HG03432 (cell line): Measurements from ENCODE around the gene PPP5C.
"Not testable (repeated sequence)": the region's sequence is repeated elsewhere in the genome, so short reads cannot be mapped to it uniquely, and the experiment has no call there.

Experiments used
- ATAC-seq: cut with Tn5 transposase; IDR thresholded peaks from one replicate; pipeline ENCODE4 v1.9.1; 2021; ENCODE audit warnings: mild to moderate bottlenecking, moderate library complexity; ENCODE audit not compliant: unreplicated experiment

Gene PPP5C

GRCh38 chr19:46406976-46407375, 60.1 kb downstream of the PPP5C start:
- ATAC-seq = no peak

GRCh38 chr19:46407856-46408663, 61.2 kb downstream of the PPP5C start:
- no peak for ATAC-seq

GRCh38 chr19:46408664-46409039, 61.8 kb downstream of the PPP5C start:
- no peak for ATAC-seq

GRCh38 chr19:46409191-46409590, 62.3 kb downstream of the PPP5C start:
- no peak for ATAC-seq

- no peak for ATAC-seq
Observed at GRCh38 chr19:46410205-46411087, 63.6 kb downstream of the PPP5C start.

GRCh38 chr19:46411088-46411924, 64.4 kb downstream of the PPP5C start:
- ATAC-seq = no peak

- ATAC-seq = no peak
Observed at GRCh38 chr19:46411925-46412649, 65.2 kb downstream of the PPP5C start.

GRCh38 chr19:46412650-46413261, 65.9 kb downstream of the PPP5C start:
- no peak for ATAC-seq

- no peak for ATAC-seq
Observed at GRCh38 chr19:46413262-46414031, 66.6 kb downstream of the PPP5C start, which contains the start of gene CCDC8. CCDC8 (minus strand) TSS chr19:46413564; CDS start chr19:46412810, 754 bp downstream.

GRCh38 chr19:46414899-46415298, 68.0 kb downstream of the PPP5C start:
- ATAC-seq = not testable (repeated sequence)

GRCh38 chr19:46415804-46416709, 69.2 kb downstream of the PPP5C start:
- not testable (repeated sequence) for ATAC-seq

- no peak for ATAC-seq
Observed at GRCh38 chr19:46420056-46420455, 73.2 kb downstream of the PPP5C start.

- ATAC-seq = no peak
Observed at GRCh38 chr19:46422344-46422743, 75.5 kb downstream of the PPP5C start.

- no peak for ATAC-seq
Observed at GRCh38 chr19:46423188-46423587, 76.3 kb downstream of the PPP5C start.

GRCh38 chr19:46426035-46426505, 79.2 kb downstream of the PPP5C start:
- no peak for ATAC-seq

GRCh38 chr19:46426506-46427162, 79.7 kb downstream of the PPP5C start:
- ATAC-seq = no peak

GRCh38 chr19:46427518-46428045, 80.7 kb downstream of the PPP5C start:
- no peak for ATAC-seq
